K562 (cell line): ENCODE results near the gene U2AF1L4. TPM values are rescaled to one million over a fixed set of nuclear protein-coding genes. Genes with fewer than 3 reads are reported as not detected.

Experiments used
- FOXA3 ChIP-seq, 2 experiments: fragments of 450-650 bp in 1 of 2; sonication (generic) in 1 of 2; formaldehyde crosslinking; IDR thresholded peaks in 1 of 2; conservative IDR thresholded peaks in 1 of 2; 2 replicates each; pipeline versions ENCODE4 v1.4.0 to v1.8.0; 2020 to 2022; ENCODE audit warnings: mild to moderate bottlenecking in 2 of 2, missing genetic modification reagents in 1 of 2
- FOXK2 ChIP-seq, 2 experiments: fragments of 450-650 bp; IDR thresholded peaks in 1 of 2; conservative IDR thresholded peaks in 1 of 2; 2 replicates each; pipeline ENCODE4 v1.6.1; 2016; ENCODE audit warnings: low read depth in 2 of 2, mild to moderate bottlenecking in 1 of 2
- ID3 ChIP-seq, 2 experiments: fragments of 250-450 bp in 1 of 2; fragments of 450-650 bp in 1 of 2; sonication (Bioruptor Pico) in 1 of 2; IDR thresholded peaks; 2 replicates each; pipeline versions ENCODE4 v1.6.1 to v1.8.0; 2016 to 2021; ENCODE audit warnings: mild to moderate bottlenecking in 2 of 2, moderate library complexity in 2 of 2, missing compliant biosample characterization in 1 of 2, missing genetic modification characterization in 1 of 2
- MAZ ChIP-seq, 2 experiments: fragments of 450-650 bp in 1 of 2; sonication (generic) in 1 of 2; formaldehyde crosslinking; IDR thresholded peaks in 1 of 2; conservative IDR thresholded peaks in 1 of 2; 2 replicates each; pipeline versions ENCODE4 v1.4.0 to v1.5.0; 2020; ENCODE audit warnings: mild to moderate bottlenecking in 1 of 2, missing genetic modification reagents in 1 of 2
- MEIS2 ChIP-seq: fragments of 450-650 bp; IDR thresholded peaks from 2 replicates; pipeline ENCODE4 v1.6.1; 2014; ENCODE audit warnings: mild to moderate bottlenecking; ENCODE audit not compliant: partially characterized antibody
- PTTG1 ChIP-seq: fragments of 450-650 bp; IDR thresholded peaks from 2 replicates; pipeline ENCODE4 v1.6.1; 2016; ENCODE audit warnings: low read depth, mild to moderate bottlenecking, missing genetic modification characterization, missing compliant biosample characterization
- RBBP5 ChIP-seq: fragments of 200-600 bp; sonication (generic); IDR thresholded peaks from 2 replicates; pipeline ENCODE4 v1.6.1; 2012; ENCODE audit warnings: borderline replicate concordance, mild to moderate bottlenecking, low read length, control low read depth, inconsistent platforms; ENCODE audit not compliant: insufficient read depth, poor library complexity, severe bottlenecking
- SIX5 ChIP-seq, 2 experiments: IDR thresholded peaks; 2 replicates each; pipeline ENCODE4 v1.6.1; 2011; ENCODE audit warnings: low read length in 2 of 2, borderline replicate concordance in 1 of 2, low read depth in 1 of 2, mild to moderate bottlenecking in 1 of 2, moderate library complexity in 1 of 2; ENCODE audit not compliant: insufficient read depth in 1 of 2
- SMARCB1 ChIP-seq: IDR thresholded peaks from 2 replicates; pipeline ENCODE4 v1.6.1; 2011; ENCODE audit warnings: improper control_type of control experiment, low read depth; ENCODE audit not compliant: insufficient read length
- SMC3 ChIP-seq: conservative IDR thresholded peaks from 2 replicates; pipeline ENCODE4 v1.6.1; 2011; ENCODE audit warnings: low read depth, low read length, improper control_type of control experiment; ENCODE audit not compliant: insufficient read depth
- SP2 ChIP-seq: IDR thresholded peaks from 2 replicates; pipeline ENCODE4 v1.6.1; 2011; ENCODE audit warnings: mild to moderate bottlenecking, low read depth, low read length, moderate library complexity; ENCODE audit not compliant: poor library complexity, severe bottlenecking; ENCODE audit errors: extremely low read depth
- YBX1 ChIP-seq: fragments of 450-650 bp; IDR thresholded peaks from 2 replicates; pipeline ENCODE4 v1.7.1; 2016; ENCODE audit warnings: mild to moderate bottlenecking
- ZBTB17 ChIP-seq: fragments of 450-650 bp; formaldehyde crosslinking; IDR thresholded peaks from 2 replicates; pipeline ENCODE4 v1.4.0; 2020; ENCODE audit warnings: mild to moderate bottlenecking
- ZFX ChIP-seq: sonication (generic); formaldehyde crosslinking; IDR thresholded peaks from 2 replicates; pipeline ENCODE4 v1.8.0; 2022; ENCODE audit warnings: mild to moderate bottlenecking, missing genetic modification reagents, moderate library complexity
- ZNF551 ChIP-seq: fragments of 250-450 bp; sonication (Bioruptor Pico); IDR thresholded peaks from 2 replicates; pipeline ENCODE4 v1.5.0; 2021; ENCODE audit warnings: mild to moderate bottlenecking, moderate library complexity
- polyA plus RNA-seq, 8 experiments: library from polyadenylated mRNA; depleted of rRNA in 4 of 8; stranded (reverse) in 5 of 8; unstranded in 3 of 8; fragments of >200 nt; fragmentation: Nextera tagmentation in 2 of 8; fragmentation: Illumina TruSeq in 1 of 8; extraction: Ambion mirVana in 2 of 8; extraction: Trizol in 1 of 8; gene quantifications; 2 replicates each; pipeline versions ENCODE4 v1.2.1 to v1.2.3, GENCODE V29; 2011 to 2014; ENCODE audit warnings: inconsistent platforms in 1 of 8, missing spikeins in 1 of 8
- total RNA-seq, 7 experiments: library from RNA; depleted of rRNA in 6 of 7; stranded (reverse); fragments of >200 nt in 6 of 7; fragmentation: Illumina TruSeq in 2 of 7; extraction: Trizol in 2 of 7; gene quantifications; 2 replicates each; pipeline versions ENCODE4 v1.2.1 to v1.2.3, GENCODE V29; 2011 to 2021; ENCODE audit warnings: low replicate concordance in 1 of 7
- TF ChIP-seq, protein P1 (sequence below): sonication (generic); formaldehyde crosslinking; IDR thresholded peaks from 2 replicates; pipeline ENCODE4 v1.9.0; 2022; ENCODE audit warnings: mild to moderate bottlenecking, missing genetic modification reagents
- TF ChIP-seq, protein P2 (sequence below): fragments of 450-650 bp; IDR thresholded peaks from 2 replicates; pipeline ENCODE4 v1.6.1; 2016; ENCODE audit warnings: mild to moderate bottlenecking
- TF ChIP-seq, protein P3 (sequence below): fragments of 200-800 bp; sonication (Bioruptor generic); IDR thresholded peaks from 2 replicates; pipeline ENCODE4 v1.6.1; 2017; ENCODE audit warnings: missing genetic modification characterization, missing compliant biosample characterization

The U2AF1L4 gene
- total and polyA plus RNA-seq, 9 of the 15 experiments (the other 6 are each of a cell fraction or from before 2014, with no cell fraction given) = 8.4 to 19.5 (median 12.6) TPM

- TF ChIP-seq SMC3 (no peak), ZBTB17 (CRISPR knock-in tag) (0 out of 2 replicates have a peak, but pooled peaks have one; percentile 24), PTTG1 (no peak), SMARCB1 (no peak), ID3 (CRISPR knock-in tag; IDR thresholded peaks at IDR 0.05) (no peak), ID3 (tag; IDR thresholded peaks at IDR 0.05) (0 out of 2 replicates have a peak, but pooled peaks have one; percentile 31), RBBP5 (peak; percentile 62), MEIS2 (peak; percentile 46), MAZ (CRISPR knock-in tag; conservative IDR thresholded peaks at IDR 0.05 in 1 of 2, IDR thresholded peaks at IDR 0.05 in 1 of 2) (peak; percentile 40 to 50; a peak in 1 of 4 replicates), ZFX (CRISPR knock-in tag) (peak; percentile 50), YBX1 (no peak), SP2 (peak; percentile 83), FOXK2 (conservative IDR thresholded peaks at IDR 0.05 in 1 of 2, IDR thresholded peaks at IDR 0.05 in 1 of 2; ENCODE audit: low read depth in 2 of 2) (peak; percentile 94 to 97), ZNF551 (CRISPR knock-in tag) (no peak), FOXA3 (CRISPR knock-in tag; conservative IDR thresholded peaks at IDR 0.05 in 1 of 2, IDR thresholded peaks at IDR 0.05 in 1 of 2) (no peak), SIX5 (IDR thresholded peaks at IDR 0.05; ENCODE audit: borderline replicate concordance in 1 of 2, insufficient read depth in 1 of 2, low read depth in 1 of 2, low read length in 2 of 2) (peak; percentile 91 to 95)
- TF ChIP-seq, protein P1, sequence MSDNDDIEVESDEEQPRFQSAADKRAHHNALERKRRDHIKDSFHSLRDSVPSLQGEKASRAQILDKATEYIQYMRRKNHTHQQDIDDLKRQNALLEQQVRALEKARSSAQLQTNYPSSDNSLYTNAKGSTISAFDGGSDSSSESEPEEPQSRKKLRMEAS (CRISPR knock-in tag) = 0 out of 2 replicates have a peak, but pooled peaks have one; percentile 27
- TF ChIP-seq, protein P2, sequence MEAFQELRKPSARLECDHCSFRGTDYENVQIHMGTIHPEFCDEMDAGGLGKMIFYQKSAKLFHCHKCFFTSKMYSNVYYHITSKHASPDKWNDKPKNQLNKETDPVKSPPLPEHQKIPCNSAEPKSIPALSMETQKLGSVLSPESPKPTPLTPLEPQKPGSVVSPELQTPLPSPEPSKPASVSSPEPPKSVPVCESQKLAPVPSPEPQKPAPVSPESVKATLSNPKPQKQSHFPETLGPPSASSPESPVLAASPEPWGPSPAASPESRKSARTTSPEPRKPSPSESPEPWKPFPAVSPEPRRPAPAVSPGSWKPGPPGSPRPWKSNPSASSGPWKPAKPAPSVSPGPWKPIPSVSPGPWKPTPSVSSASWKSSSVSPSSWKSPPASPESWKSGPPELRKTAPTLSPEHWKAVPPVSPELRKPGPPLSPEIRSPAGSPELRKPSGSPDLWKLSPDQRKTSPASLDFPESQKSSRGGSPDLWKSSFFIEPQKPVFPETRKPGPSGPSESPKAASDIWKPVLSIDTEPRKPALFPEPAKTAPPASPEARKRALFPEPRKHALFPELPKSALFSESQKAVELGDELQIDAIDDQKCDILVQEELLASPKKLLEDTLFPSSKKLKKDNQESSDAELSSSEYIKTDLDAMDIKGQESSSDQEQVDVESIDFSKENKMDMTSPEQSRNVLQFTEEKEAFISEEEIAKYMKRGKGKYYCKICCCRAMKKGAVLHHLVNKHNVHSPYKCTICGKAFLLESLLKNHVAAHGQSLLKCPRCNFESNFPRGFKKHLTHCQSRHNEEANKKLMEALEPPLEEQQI = no peak
- TF ChIP-seq, protein P3, sequence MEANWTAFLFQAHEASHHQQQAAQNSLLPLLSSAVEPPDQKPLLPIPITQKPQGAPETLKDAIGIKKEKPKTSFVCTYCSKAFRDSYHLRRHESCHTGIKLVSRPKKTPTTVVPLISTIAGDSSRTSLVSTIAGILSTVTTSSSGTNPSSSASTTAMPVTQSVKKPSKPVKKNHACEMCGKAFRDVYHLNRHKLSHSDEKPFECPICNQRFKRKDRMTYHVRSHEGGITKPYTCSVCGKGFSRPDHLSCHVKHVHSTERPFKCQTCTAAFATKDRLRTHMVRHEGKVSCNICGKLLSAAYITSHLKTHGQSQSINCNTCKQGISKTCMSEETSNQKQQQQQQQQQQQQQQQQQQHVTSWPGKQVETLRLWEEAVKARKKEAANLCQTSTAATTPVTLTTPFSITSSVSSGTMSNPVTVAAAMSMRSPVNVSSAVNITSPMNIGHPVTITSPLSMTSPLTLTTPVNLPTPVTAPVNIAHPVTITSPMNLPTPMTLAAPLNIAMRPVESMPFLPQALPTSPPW (CRISPR knock-in tag) = peak; percentile 69
These were observed 3.1 kb upstream of the U2AF1L4 start, which contains the start of gene LIN37 (continued) for GRCh38 chr19:35748106-35749020.
